Measurements from ENCODE around the gene IGFBPL1.
"Not testable (repeated sequence)": the region's sequence is repeated elsewhere in the genome, so short reads cannot be mapped to it uniquely, and the experiment has no call there.

Gene IGFBPL1

DNA sequence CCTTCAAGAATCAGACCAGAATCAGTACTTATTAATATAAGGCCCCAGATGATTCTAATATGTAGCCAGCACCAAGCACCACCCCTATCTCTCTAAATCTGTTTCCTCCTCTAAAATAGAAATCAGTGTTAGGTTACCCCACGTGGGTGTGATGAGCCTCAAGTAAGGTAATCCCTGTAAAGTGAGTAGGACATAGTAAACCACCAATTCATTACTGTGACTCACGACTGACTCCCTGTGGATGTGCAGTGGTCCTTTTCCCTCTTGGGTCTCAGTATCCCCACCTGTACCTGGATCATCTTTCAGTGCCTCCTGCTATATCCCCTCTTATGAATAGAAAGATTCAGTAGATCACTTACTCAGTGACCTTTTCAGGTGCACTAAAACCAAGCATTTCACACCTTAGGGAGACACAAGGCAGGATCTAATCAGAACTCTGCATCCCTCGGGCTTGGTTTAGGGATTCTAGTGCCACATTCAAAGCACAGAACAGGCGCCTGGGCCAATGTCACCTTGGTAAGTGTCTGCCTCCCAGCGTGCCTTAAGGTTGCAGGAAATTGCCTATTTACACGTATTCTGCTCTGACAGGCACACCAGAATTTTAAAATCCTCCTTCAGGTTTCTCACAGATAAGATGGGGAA is 43.9 kb downstream of the IGFBPL1 start:
- no peak for DNase-seq (ENCODE audit: low spot score)

DNA sequence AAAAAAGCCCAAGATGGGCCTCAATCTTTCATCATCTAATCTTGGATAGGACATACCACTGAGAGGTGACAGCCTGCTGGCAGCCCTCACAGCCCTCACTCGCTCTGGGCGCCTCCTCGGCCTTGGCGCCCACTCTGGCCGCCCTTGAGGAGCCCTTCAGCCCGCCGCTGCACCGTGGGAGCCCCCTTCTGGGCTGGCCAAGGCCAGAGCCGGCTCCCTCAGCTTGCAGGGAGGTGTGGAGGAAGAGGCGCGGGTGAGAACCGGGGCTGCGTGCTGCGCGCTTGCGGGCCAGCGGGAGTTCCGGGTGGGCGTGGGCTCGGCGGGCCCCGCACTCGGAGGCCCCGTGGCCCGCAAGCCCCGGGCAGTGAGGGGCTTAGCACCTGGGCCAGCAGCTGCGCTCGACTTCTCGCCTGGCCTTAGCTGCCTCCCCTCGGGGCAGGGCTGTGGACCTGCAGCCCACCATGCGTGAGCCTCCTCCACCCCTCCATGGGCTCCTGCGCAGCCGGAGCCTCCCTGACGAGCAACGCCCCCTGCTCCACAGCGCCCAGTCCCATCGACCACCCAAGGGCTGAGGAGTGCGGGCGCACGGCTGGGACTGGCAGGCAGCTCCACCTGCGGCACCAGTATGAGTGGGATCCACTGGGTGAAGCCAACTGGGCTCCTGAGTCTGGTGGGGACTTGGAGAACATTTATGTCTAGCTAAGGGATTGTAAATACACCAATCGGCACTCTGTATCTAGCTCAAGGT is 46.7 kb downstream of the IGFBPL1 start:
- DNase-seq (ENCODE audit: low spot score), result not testable (repeated sequence)

- no peak for DNase-seq (ENCODE audit: low spot score)
Observed at GRCh38 chr9:38376021-38376670, 48.1 kb downstream of the IGFBPL1 start.

GRCh38 chr9:38375572-38375963 is 48.7 kb downstream of the IGFBPL1 start:
- no peak for DNase-seq (ENCODE audit: low spot score)

DNA sequence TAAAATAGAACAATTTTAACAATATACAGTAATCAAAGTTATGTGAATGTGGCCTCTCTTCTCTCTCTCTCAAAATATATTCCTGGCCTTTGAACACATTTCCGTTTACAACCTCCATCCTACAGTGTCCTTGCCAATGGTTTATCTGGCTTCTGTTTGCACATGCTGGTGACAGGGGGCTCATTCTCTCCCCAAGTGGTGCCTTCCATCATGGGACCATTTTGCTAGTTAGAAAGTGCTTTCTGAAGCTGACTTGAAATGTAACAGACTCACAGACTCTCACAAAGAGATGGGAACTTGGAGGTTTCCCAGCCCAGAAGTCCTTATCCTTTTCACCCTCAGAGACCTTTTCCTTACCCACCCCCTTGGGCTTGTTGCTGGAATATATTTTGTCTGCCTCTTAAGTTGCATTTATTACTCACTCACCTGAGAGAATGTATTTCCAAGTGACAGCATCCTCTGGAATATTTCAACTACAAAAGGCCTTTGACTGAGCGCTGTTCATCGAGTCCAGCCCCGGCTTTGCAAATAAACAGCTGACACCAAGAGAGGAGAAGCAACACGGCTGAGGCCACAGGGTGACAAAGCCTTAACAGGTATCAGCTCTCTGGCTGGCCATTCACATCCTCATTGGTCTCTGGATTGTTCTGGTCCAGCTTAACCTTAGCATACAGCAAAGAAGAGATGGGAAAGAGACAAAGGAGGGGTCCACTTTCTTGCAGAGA is 49.2 kb downstream of the IGFBPL1 start:
- DNase-seq (ENCODE audit: low spot score), result no peak

- no peak for DNase-seq (ENCODE audit: low spot score)
Observed at GRCh38 chr9:38373679-38374078, 50.6 kb downstream of the IGFBPL1 start.

DNA sequence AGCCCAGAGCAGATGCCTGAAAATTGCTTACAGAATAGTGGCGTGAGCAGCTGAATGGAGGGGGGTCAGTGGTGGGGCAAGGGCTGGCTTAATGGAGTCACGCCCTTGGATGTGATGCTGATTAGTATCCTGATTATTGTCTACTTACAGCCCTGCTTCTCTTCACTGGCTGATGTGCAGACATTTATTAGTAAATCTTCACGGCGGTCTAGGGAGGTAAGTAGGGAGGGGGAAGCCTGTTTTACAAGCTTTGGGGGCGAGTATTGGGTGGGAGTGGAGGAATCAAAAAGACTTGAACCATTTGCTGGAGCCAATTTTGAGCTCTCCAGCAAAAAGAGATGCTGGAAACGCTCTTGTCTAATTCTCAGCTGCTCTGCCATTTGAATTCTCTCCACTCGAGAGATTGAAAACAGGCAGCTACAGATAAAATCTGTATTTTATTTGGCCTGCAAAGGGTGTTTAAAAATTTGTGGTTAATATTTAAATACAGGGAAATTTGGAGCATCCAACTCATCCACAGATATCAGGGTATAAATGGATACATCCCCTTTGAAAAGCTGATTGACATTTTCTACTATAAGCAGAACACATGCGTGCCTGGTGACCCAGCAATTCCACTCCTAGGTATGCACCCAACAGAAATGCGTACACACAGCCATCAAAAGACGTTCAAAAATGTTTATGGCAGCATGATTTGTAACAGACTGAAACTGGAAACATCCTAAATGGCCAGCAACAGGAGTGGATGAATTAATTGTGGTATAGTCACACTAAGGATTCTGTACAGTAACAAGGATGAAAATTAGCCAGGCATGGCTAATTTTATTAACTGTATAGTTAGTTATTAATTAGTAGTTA is 51.3 kb downstream of the IGFBPL1 start:
- no peak for DNase-seq (ENCODE audit: low spot score)

- peak; percentile 22 for DNase-seq (ENCODE audit: low spot score)
Observed at GRCh38 chr9:38371495-38371894, 52.8 kb downstream of the IGFBPL1 start.

DNA sequence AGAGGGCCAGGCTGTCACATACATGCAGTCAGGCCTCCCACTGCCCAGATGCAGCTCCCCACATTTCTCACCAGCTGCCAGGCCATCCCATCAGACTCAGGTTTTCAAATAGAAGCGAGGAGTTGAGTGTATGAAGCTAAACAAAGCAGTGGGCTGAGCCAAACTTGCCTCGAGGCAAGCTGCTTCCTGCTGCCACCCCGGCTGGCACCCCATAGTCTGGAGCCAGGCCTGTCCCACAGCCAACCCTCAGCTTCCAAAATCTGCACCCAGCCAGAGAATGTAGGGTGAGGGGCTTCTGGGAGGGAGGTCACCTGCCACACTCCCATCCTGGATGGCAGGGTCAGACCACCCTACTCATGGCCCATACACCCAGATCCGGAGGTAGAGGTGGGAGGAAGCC is 54.1 kb downstream of the IGFBPL1 start:
- no peak for DNase-seq (ENCODE audit: low spot score)

- DNase-seq (ENCODE audit: low spot score), result no peak
Observed at GRCh38 chr9:38368731-38369130, 55.5 kb downstream of the IGFBPL1 start.

DNA sequence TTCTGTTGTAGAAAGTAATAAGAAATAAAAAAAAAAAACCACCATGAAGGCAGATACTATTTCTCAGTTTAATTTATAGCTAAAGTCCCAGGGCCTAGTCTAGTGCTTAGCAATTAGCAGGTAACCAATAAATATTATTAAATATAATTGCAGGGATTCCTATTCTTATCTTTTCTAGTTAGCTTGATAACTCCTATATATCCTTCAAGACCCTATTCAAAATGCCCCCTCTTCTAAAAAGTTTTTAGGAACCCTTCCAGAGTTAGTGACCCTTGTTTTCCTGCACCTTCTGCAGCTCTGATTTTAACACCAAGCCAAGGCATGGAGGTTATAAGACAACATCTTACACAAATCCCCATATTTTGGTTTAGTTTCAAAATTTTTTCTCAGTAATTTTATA is 56.4 kb downstream of the IGFBPL1 start:
- DNase-seq (ENCODE audit: low spot score), result no peak

- DNase-seq (ENCODE audit: low spot score), result no peak
Observed at GRCh38 chr9:38363589-38363925, 60.7 kb downstream of the IGFBPL1 start.

GRCh38 chr9:38362852-38363588 is 61.2 kb downstream of the IGFBPL1 start:
- peak; percentile 5 for DNase-seq (ENCODE audit: low spot score)

GRCh38 chr9:38361473-38361850 is 62.8 kb downstream of the IGFBPL1 start:
- DNase-seq (ENCODE audit: low spot score), result no peak

DNA sequence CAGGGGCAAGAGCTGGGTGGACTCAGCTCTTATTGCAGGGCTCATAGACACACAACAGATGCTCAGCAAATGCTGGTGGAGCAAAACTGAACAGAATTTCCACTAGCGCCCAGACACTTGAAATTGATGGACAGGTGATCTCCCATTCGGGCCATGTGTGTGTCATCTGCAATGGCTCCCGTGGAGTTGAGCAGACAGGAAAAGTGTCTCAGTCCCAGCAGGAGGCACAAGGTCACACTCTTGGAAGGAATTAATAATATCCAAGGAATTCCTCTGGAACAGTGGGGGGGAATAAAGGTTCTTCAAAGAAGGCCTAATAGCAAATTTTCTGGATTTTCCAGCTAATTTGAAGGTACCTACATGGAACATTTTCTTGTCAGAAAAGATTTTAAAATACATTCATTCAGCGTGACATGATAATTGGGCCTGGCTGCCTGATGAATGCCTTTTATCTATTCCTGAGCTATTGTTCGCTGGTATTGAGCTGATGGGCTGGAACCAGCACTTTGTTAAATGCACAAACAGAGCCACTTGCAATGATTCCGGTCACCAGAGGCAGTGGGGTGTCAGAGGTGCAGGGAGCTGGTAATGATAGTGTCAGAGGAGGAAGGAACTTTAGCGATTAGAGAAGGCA is 63.3 kb downstream of the IGFBPL1 start:
- no peak for DNase-seq (ENCODE audit: low spot score)

GRCh38 chr9:38359689-38360385 is 64.4 kb downstream of the IGFBPL1 start:
- no peak for DNase-seq (ENCODE audit: low spot score)

GRCh38 chr9:38359297-38359653 is 65.0 kb downstream of the IGFBPL1 start:
- no peak for DNase-seq (ENCODE audit: low spot score)

DNA sequence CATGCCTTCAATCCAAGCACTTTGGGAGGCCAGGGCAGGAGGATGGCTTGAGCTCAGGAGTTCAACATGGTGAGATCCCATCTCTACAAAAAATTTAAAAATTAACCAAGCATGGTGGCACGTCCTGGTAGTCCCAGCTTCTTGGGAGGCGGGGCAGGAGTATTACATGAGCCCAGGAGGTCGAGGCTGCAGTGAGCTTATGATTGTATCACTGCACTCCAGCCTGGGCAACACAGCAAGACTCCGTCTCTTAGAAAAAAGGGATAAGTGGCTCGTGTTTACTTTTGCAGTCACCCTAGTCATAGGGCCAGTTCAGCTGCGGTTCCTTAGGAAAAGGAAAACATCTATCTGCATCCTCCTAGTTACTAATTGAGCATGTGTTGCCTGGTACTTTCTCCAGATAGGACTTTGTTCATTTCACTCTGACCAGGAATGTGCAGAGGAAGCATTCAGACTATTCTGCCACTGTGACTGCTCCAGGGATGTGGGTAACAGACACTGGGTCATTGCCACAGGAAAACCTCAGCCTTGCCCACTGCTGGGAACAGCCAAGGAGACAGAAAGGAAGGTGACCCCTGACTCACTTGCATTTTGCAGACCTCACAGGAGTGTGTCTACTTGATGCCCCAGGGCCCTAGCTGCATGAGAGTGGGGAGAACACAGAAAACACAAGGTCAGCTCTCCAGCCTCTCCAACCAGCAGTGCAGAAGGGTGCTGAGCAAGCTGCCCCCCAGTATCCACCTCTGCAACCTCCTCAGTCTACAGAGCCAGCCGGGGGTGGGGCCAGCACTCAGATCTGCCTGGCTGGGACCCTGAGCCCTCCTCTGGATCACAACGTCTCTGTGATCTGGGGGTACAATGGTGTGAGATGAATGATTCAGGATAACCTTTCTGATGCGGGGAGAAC is 65.6 kb downstream of the IGFBPL1 start:
- no peak for DNase-seq (ENCODE audit: low spot score)
